HepG2 (cell line): Measurements from ENCODE around the gene THY1. TPM values are rescaled to one million over a fixed set of nuclear protein-coding genes. Genes with fewer than 3 reads are reported as not detected.
A peak's percentile ranks its signal among the peaks of the same experiment; 100 is the strongest.

ENCODE experiments used
- AGO2 ChIP-seq: fragments of 200-400 bp; formaldehyde crosslinking; optimal IDR thresholded peaks from 2 replicates; pipeline ENCODE3; 2017; ENCODE audit warnings: mild to moderate bottlenecking, low read depth, low read length, moderate library complexity
- HNRNPLL ChIP-seq: fragments of 200-400 bp; formaldehyde crosslinking; IDR thresholded peaks from 2 replicates; pipeline ENCODE4 v1.6.1; 2017; ENCODE audit warnings: mild to moderate bottlenecking, low read depth, low read length; ENCODE audit not compliant: poor library complexity, severe bottlenecking
- HOXA5 ChIP-seq: sonication (generic); formaldehyde crosslinking; IDR thresholded peaks from 2 replicates; pipeline ENCODE4 v1.4.0; 2020; ENCODE audit warnings: missing genetic modification reagents
- PLRG1 ChIP-seq: fragments of 450-650 bp; conservative IDR thresholded peaks from 2 replicates; pipeline ENCODE4 v1.6.1; 2016
- RCOR2 ChIP-seq: IDR thresholded peaks from 2 replicates; pipeline ENCODE4 v1.6.1; 2016; ENCODE audit warnings: missing biosample characterization, missing genetic modification reagents
- SAFB2 ChIP-seq: sonication (generic); formaldehyde crosslinking; IDR thresholded peaks from 2 replicates; pipeline ENCODE4 v1.5.1; 2020; ENCODE audit warnings: missing genetic modification reagents, low read depth, mild to moderate bottlenecking, borderline replicate concordance
- STAT5B ChIP-seq: sonication (generic); formaldehyde crosslinking; IDR thresholded peaks from 2 replicates; pipeline ENCODE4 v1.4.0; 2020; ENCODE audit warnings: missing genetic modification reagents
- TGIF2 ChIP-seq: IDR thresholded peaks from 2 replicates; pipeline ENCODE4 v1.6.1; 2016; ENCODE audit warnings: control low read depth, missing compliant biosample characterization
- YEATS2 ChIP-seq: sonication (generic); formaldehyde crosslinking; IDR thresholded peaks from 2 replicates; pipeline ENCODE4 v1.4.0; 2020; ENCODE audit warnings: missing genetic modification reagents, borderline replicate concordance
- ZNF263 ChIP-seq: sonication (generic); formaldehyde crosslinking; IDR thresholded peaks from 2 replicates; pipeline ENCODE4 v1.4.0; 2020; ENCODE audit warnings: missing genetic modification reagents
- ZNF281 ChIP-seq: sonication (generic); formaldehyde crosslinking; IDR thresholded peaks from 2 replicates; pipeline ENCODE4 v1.4.0; 2020; ENCODE audit warnings: missing genetic modification reagents, borderline replicate concordance
- ZNF468 ChIP-seq: sonication (generic); formaldehyde crosslinking; IDR thresholded peaks from 2 replicates; pipeline ENCODE4 v1.8.0; 2022; ENCODE audit warnings: mild to moderate bottlenecking, moderate library complexity, missing genetic modification reagents
- ZNF556 ChIP-seq: sonication (generic); formaldehyde crosslinking; IDR thresholded peaks from 2 replicates; pipeline ENCODE4 v1.4.0; 2020; ENCODE audit warnings: mild to moderate bottlenecking, missing genetic modification reagents, borderline replicate concordance
- ZNF557 ChIP-seq: sonication (generic); formaldehyde crosslinking; IDR thresholded peaks from 2 replicates; pipeline ENCODE4 v1.4.0; 2020; ENCODE audit warnings: missing genetic modification reagents
- ZNF569 ChIP-seq: sonication (generic); formaldehyde crosslinking; IDR thresholded peaks from 2 replicates; pipeline ENCODE4 v1.5.0; 2020; ENCODE audit warnings: mild to moderate bottlenecking, missing genetic modification reagents, moderate library complexity, borderline replicate concordance
- polyA plus RNA-seq, 8 experiments: library from polyadenylated mRNA; depleted of rRNA in 3 of 8; stranded (reverse) in 7 of 8; unstranded in 1 of 8; fragments of >200 nt; fragmentation: Illumina TruSeq in 4 of 8; extraction: Trizol in 4 of 8; gene quantifications; 2 replicates each; pipeline versions ENCODE4 v1.2.1 to v1.2.3, GENCODE V29; 2011 to 2016; ENCODE audit warnings: low read depth in 4 of 8, missing spikeins in 1 of 8, mixed read lengths in 1 of 8; ENCODE audit not compliant: insufficient read depth in 1 of 8
- total RNA-seq, 5 experiments: library from RNA; depleted of rRNA; stranded (reverse); fragments of >200 nt; fragmentation: Illumina TruSeq; extraction: Trizol; gene quantifications; 2 replicates each; pipeline ENCODE4 v1.2.3, GENCODE V29; 2016; ENCODE audit warnings: low read depth in 1 of 5
- TF ChIP-seq, protein P1 (sequence below), 2 experiments: sonication (generic) in 1 of 2; formaldehyde crosslinking in 1 of 2; IDR thresholded peaks; 2 replicates each; pipeline versions ENCODE4 v1.4.0 to v1.6.1; 2018 to 2020; ENCODE audit warnings: missing genetic modification reagents in 2 of 2, borderline replicate concordance in 1 of 2, low read depth in 1 of 2, mild to moderate bottlenecking in 1 of 2, missing biosample characterization in 1 of 2
- TF ChIP-seq, protein P2 (sequence below): sonication (generic); formaldehyde crosslinking; IDR thresholded peaks from 2 replicates; pipeline ENCODE4 v1.5.1; 2020; ENCODE audit warnings: missing genetic modification reagents, mild to moderate bottlenecking, borderline replicate concordance
- TF ChIP-seq, protein P3 (sequence below): sonication (generic); formaldehyde crosslinking; IDR thresholded peaks from 2 replicates; pipeline ENCODE4 v1.5.1; 2020; ENCODE audit warnings: mild to moderate bottlenecking, missing genetic modification reagents, moderate library complexity

The THY1 gene
- total and polyA plus RNA-seq, 2 of the 13 experiments (the other 11 are each of a cell fraction or from before 2014, with no cell fraction given): not detected

DNA sequence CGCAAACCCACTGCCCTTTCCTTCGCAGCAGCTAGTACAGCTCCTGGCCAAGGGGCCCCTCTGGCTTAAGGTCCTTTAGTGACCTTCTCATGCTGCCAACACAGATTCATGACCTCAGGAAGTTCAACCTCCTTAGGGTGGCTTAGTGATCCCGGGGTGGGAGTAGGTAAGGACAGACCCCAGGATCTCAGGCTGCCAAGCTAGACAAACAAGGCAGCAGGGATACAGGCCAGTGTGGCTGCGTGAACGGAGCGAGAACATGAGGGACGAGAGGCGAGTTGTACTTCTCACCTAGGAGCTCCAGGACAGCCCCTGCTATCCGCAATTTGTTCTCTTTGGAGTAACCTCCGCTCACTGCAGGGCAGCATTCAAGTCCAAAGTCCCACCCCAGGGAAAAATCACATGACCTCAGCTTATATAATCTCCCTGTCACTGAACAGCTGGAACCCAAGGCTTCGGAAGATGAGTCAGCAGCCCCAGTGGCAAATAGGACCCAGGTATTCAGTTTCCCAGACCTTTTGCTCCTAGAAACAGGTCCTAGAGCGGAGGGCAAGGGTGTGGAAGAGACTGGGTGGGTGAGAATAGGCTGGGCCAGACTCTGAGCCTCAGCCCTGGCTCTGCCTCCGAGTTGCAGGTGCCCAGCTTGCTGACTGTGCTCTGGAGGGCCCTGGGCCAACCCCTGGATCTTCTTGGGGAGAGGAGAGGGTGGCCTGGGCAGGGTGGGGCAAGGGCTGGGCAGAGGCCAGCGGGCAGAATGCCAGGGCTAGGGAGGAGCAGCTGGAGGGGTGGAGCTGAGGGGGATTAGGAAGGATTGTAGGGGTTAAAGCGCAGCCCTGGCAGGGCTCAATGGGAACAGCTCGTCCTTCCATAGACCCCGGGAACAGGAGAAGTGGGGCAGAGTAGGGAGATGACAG, 54.6 kb downstream of the THY1 start (continued):
- TF ChIP-seq, protein P1, sequence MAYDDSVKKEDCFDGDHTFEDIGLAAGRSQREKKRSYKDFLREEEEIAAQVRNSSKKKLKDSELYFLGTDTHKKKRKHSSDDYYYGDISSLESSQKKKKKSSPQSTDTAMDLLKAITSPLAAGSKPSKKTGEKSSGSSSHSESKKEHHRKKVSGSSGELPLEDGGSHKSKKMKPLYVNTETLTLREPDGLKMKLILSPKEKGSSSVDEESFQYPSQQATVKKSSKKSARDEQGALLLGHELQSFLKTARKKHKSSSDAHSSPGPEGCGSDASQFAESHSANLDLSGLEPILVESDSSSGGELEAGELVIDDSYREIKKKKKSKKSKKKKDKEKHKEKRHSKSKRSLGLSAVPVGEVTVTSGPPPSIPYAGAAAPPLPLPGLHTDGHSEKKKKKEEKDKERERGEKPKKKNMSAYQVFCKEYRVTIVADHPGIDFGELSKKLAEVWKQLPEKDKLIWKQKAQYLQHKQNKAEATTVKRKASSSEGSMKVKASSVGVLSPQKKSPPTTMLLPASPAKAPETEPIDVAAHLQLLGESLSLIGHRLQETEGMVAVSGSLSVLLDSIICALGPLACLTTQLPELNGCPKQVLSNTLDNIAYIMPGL (CRISPR knock-in tag; IDR thresholded peaks at IDR 0.05; ENCODE audit: borderline replicate concordance in 1 of 2, low read depth in 1 of 2): 0 out of 4 replicates have a peak, but pooled peaks of 1 of the 2 experiments have one; percentile 41
- TF ChIP-seq ZNF557 (no peak), HNRNPLL (peak; percentile 36), RCOR2 (peak; percentile 76; the same call in 1 of the 2 replicates), ZNF569 (CRISPR knock-in tag) (no peak), ZNF468 (CRISPR knock-in tag) (no peak), PLRG1 (no peak), ZNF263 (CRISPR knock-in tag) (peak; percentile 30; the same call in 1 of the 2 replicates), TGIF2 (CRISPR knock-in tag) (peak; percentile 97), ZNF556 (CRISPR knock-in tag) (peak; percentile 38; the same call in 1 of the 2 replicates), ZNF281 (no peak), SAFB2 (0 out of 2 replicates have a peak, but pooled peaks have one; percentile 30), AGO2 (peak; percentile 62), YEATS2 (CRISPR knock-in tag) (peak; percentile 56; the same call in 1 of the 2 replicates), STAT5B (no peak), HOXA5 (CRISPR knock-in tag) (peak; percentile 88)
- TF ChIP-seq, protein P2, sequence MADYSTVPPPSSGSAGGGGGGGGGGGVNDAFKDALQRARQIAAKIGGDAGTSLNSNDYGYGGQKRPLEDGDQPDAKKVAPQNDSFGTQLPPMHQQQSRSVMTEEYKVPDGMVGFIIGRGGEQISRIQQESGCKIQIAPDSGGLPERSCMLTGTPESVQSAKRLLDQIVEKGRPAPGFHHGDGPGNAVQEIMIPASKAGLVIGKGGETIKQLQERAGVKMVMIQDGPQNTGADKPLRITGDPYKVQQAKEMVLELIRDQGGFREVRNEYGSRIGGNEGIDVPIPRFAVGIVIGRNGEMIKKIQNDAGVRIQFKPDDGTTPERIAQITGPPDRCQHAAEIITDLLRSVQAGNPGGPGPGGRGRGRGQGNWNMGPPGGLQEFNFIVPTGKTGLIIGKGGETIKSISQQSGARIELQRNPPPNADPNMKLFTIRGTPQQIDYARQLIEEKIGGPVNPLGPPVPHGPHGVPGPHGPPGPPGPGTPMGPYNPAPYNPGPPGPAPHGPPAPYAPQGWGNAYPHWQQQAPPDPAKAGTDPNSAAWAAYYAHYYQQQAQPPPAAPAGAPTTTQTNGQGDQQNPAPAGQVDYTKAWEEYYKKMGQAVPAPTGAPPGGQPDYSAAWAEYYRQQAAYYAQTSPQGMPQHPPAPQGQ: no peak
- TF ChIP-seq, protein P3, sequence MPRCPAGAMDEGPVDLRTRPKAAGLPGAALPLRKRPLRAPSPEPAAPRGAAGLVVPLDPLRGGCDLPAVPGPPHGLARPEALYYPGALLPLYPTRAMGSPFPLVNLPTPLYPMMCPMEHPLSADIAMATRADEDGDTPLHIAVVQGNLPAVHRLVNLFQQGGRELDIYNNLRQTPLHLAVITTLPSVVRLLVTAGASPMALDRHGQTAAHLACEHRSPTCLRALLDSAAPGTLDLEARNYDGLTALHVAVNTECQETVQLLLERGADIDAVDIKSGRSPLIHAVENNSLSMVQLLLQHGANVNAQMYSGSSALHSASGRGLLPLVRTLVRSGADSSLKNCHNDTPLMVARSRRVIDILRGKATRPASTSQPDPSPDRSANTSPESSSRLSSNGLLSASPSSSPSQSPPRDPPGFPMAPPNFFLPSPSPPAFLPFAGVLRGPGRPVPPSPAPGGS (CRISPR knock-in tag): no peak; the same call in 1 of the 2 replicates
